Keratinocyte (primary cell): ENCODE results near the gene KLK1. TPM values are rescaled to one million over a fixed set of nuclear protein-coding genes. Genes with fewer than 3 reads are reported as not detected.

Source experiments
- DNase-seq: peaks from one replicate; pipeline ENCODE4 v3.0.0-alpha.2; 2011; ENCODE audit warnings: low read depth, missing footprints, low spot score
- FAIRE-seq: peaks from 2 replicates; lab custom pipeline; 2011; peaks lifted over from hg19 to GRCh38; lab: Jason Lieb, UNC
- H2AFZ ChIP-seq: 2 replicates; pipeline ENCODE4 v1.6.0; 2012; ENCODE audit warnings: low read length, control low read depth, inconsistent platforms; ENCODE audit not compliant: control insufficient read depth
- H3K27ac ChIP-seq: 2 replicates; pipeline ENCODE4 v1.5.1; 2011; ENCODE audit warnings: low read length; ENCODE audit not compliant: control insufficient read depth, insufficient read depth
- H3K27me3 ChIP-seq: 3 replicates; pipeline ENCODE4 v1.6.0; 2011; ENCODE audit warnings: low read length; ENCODE audit not compliant: control insufficient read depth, insufficient read depth; ENCODE audit errors: extremely low read depth
- H3K36me3 ChIP-seq, 2 experiments: 2 replicates in 1 of 2; 3 replicates in 1 of 2; pipeline ENCODE4 v1.5.1; 2011; ENCODE audit warnings: low read length in 2 of 2, mild to moderate bottlenecking in 1 of 2; ENCODE audit not compliant: control insufficient read depth in 2 of 2, insufficient read depth in 2 of 2; ENCODE audit errors: extremely low read depth in 1 of 2
- H3K4me1 ChIP-seq: 3 replicates; pipeline ENCODE4 v1.5.1; 2011; ENCODE audit warnings: low read length; ENCODE audit not compliant: control insufficient read depth, insufficient read depth; ENCODE audit errors: extremely low read depth
- H3K4me2 ChIP-seq: 3 replicates; pipeline ENCODE4 v1.6.0; 2011; ENCODE audit warnings: low read depth, low read length; ENCODE audit not compliant: control insufficient read depth, insufficient read depth; ENCODE audit errors: extremely low read depth
- H3K4me3 ChIP-seq, 3 experiments: fragments of 200-600 bp in 1 of 3; sonication (generic) in 1 of 3; 2 replicates in 2 of 3; 3 replicates in 1 of 3; pipeline ENCODE4 v1.5.1; 2011 to 2016; ENCODE audit warnings: low read length in 3 of 3, mild to moderate bottlenecking in 3 of 3, control low read depth in 2 of 3, inconsistent platforms in 1 of 3, low read depth in 1 of 3, mixed read lengths in 1 of 3, mixed run types in 1 of 3, moderate library complexity in 1 of 3; ENCODE audit not compliant: control insufficient read depth in 2 of 3, insufficient read depth in 2 of 3; ENCODE audit errors: extremely low read depth in 1 of 3
- H3K79me2 ChIP-seq: 2 replicates; pipeline ENCODE4 v1.6.0; 2012; ENCODE audit warnings: low read length; ENCODE audit not compliant: control insufficient read depth, insufficient read depth
- H3K9ac ChIP-seq: 3 replicates; pipeline ENCODE4 v1.6.0; 2011; ENCODE audit warnings: low read length; ENCODE audit not compliant: control insufficient read depth, insufficient read depth; ENCODE audit errors: extremely low read depth
- H3K9me1 ChIP-seq: 3 replicates; pipeline ENCODE4 v1.6.0; 2011; ENCODE audit warnings: low read length; ENCODE audit not compliant: control insufficient read depth, insufficient read depth; ENCODE audit errors: extremely low read depth
- H3K9me3 ChIP-seq: 2 replicates; pipeline ENCODE4 v1.5.1; 2012; ENCODE audit warnings: low read depth, low read length; ENCODE audit not compliant: control insufficient read depth
- H4K20me1 ChIP-seq: 3 replicates; pipeline ENCODE4 v1.6.0; 2011; ENCODE audit warnings: low read length; ENCODE audit not compliant: control insufficient read depth, insufficient read depth; ENCODE audit errors: extremely low read depth
- EZH2 ChIP-seq: IDR thresholded peaks from one replicate; pipeline ENCODE4 v1.6.1; 2012; ENCODE audit warnings: inconsistent platforms, mild to moderate bottlenecking, low read length, moderate library complexity
- dilution Hi-C: fragments of 300-500 bp; cut with MboI; formaldehyde crosslinking; loops from one replicate; pipeline ENCODE4 v1.7.0; 2020; ENCODE audit warnings: low sequenced_read_pairs; ENCODE audit not compliant: extremely low pct_ligation_motif_present
- polyA plus RNA-seq, 5 experiments: library from polyadenylated mRNA; depleted of rRNA in 3 of 5; stranded (reverse) in 3 of 5; stranded (forward) in 1 of 5; unstranded in 1 of 5; fragments of >200 nt; gene quantifications; 1 replicate in 1 of 5; 2 replicates in 3 of 5; 3 replicates in 1 of 5; pipeline versions ENCODE4 v1.2.1 to v1.2.3, GENCODE V29; 2011 to 2012; ENCODE audit warnings: missing spikeins in 2 of 5, low read depth in 1 of 5, low replicate concordance in 1 of 5
- TF ChIP-seq, protein P1 (sequence below), 3 experiments: IDR thresholded peaks in 1 of 3; conservative IDR thresholded peaks in 1 of 3; optimal IDR thresholded peaks in 1 of 3; 2 replicates in 2 of 3; 3 replicates in 1 of 3; pipeline versions ENCODE3 to v1.5.1; 2011; ENCODE audit warnings: low read length in 3 of 3, mild to moderate bottlenecking in 3 of 3, moderate library complexity in 2 of 3, control low read depth in 1 of 3, inconsistent platforms in 1 of 3; ENCODE audit not compliant: insufficient read depth in 2 of 3; ENCODE audit errors: extremely low read depth in 1 of 3

KLK1 gene
- polyA plus RNA-seq, 1 donor (not counting 4 experiments of a cell fraction or from before 2014, with no cell fraction given), result 0.31 TPM

DNA sequence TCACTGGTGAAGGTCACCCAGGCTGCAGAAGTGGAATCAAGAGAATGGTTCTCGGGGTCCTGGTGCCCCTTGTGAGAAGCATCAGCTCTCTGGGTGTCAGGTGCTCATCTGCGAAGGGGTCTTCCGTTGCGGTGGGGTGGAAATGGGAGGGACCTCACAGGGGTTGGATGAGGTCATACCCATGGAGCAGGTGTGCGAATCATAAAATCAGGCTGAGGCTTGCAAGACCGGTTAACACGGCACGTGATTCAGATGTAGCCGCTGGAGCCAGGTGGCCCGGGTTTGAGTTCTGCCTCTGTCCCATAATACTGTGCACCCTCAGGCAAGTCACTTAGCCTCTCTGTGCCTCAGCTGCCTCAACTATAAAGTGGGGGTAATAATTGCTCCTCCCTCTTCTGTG, 13.7 kb upstream of the KLK1 start:
- TF ChIP-seq, protein P1, sequence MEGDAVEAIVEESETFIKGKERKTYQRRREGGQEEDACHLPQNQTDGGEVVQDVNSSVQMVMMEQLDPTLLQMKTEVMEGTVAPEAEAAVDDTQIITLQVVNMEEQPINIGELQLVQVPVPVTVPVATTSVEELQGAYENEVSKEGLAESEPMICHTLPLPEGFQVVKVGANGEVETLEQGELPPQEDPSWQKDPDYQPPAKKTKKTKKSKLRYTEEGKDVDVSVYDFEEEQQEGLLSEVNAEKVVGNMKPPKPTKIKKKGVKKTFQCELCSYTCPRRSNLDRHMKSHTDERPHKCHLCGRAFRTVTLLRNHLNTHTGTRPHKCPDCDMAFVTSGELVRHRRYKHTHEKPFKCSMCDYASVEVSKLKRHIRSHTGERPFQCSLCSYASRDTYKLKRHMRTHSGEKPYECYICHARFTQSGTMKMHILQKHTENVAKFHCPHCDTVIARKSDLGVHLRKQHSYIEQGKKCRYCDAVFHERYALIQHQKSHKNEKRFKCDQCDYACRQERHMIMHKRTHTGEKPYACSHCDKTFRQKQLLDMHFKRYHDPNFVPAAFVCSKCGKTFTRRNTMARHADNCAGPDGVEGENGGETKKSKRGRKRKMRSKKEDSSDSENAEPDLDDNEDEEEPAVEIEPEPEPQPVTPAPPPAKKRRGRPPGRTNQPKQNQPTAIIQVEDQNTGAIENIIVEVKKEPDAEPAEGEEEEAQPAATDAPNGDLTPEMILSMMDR (optimal IDR thresholded peaks at IDR 0.05 in 1 of 3, IDR thresholded peaks at IDR 0.05 in 1 of 3, conservative IDR thresholded peaks at IDR 0.05 in 1 of 3; ENCODE audit: extremely low read depth in 1 of 3, insufficient read depth in 2 of 3, low read length in 3 of 3), result no peak
- TF ChIP-seq EZH2, result no peak
- Histone ChIP-seq H3K4me3 (no peak overlapping the region), H4K20me1 (no peaks in the 10 kb centered on the region), H3K4me1 (peaks cover 20% of the 10 kb centered on the region), H3K9ac (no peak overlapping the region), H3K27me3 (peaks cover 8% of the 10 kb centered on the region), H3K9me3 (no peaks in the 10 kb centered on the region), H3K4me2 (no peak overlapping the region), H3K27ac (no peak overlapping the region), H3K36me3 (no peaks in the 10 kb centered on the region), H3K79me2 (no peaks in the 10 kb centered on the region), H2AFZ (no peak overlapping the region), H3K9me1 (no peaks in the 10 kb centered on the region)
- DNase-seq, result peak; percentile 52
- no peak for FAIRE-seq
- dilution Hi-C loops, result no loop called here

DNA sequence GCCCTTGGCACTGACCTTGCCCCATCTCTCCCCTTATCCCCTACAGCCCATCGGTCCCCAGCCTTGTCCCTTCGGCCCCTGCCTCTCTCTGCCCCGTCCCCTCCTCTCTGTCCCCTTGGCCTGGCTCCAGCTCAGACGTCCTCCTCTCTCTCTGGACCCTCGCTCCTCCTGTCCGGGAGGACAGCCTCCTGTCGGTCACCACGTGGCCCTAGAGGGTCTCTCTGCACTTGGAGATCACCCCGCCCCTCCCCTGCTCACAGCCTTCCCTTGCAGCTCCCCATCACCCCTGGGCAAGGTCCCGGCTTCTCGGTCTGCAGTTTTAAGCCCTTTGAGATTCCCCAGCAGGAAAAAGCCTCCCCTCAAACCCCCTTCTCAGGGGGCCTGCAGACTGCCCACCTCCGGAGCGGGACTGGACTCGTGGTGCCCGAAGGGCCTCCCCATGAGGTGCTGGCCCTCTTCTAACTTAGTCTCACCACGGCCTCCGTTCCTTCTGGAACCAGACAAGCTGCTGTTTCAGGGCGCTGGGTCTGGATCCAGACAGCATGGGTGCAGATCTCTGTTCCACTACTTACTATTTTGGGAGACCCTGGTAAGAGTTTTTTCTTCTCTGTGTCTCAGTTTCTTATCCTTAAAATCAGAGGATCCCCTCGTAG, 13.1 kb upstream of the KLK1 start:
- Histone ChIP-seq H3K4me3 (peak overlapping the region in 1 of 3 experiments; percentile 80), H3K27ac (no peak overlapping the region), H3K4me1 (peaks cover 20% of the 10 kb centered on the region), H3K9ac (no peak overlapping the region), H4K20me1 (no peaks in the 10 kb centered on the region), H3K9me1 (no peaks in the 10 kb centered on the region), H3K4me2 (peak overlapping the region; percentile 97), H2AFZ (peak overlapping the region; percentile 96), H3K27me3 (peaks cover 8% of the 10 kb centered on the region), H3K36me3 (no peaks in the 10 kb centered on the region), H3K79me2 (no peaks in the 10 kb centered on the region), H3K9me3 (no peaks in the 10 kb centered on the region)
- dilution Hi-C loops, result no loop called here
- FAIRE-seq (no peak), DNase-seq (no peak)
- TF ChIP-seq, protein P1 (optimal IDR thresholded peaks at IDR 0.05 in 1 of 3, IDR thresholded peaks at IDR 0.05 in 1 of 3, conservative IDR thresholded peaks at IDR 0.05 in 1 of 3; ENCODE audit: extremely low read depth in 1 of 3, insufficient read depth in 2 of 3, low read length in 3 of 3), result no peak
- no peak for TF ChIP-seq EZH2
